OCI-LY1 (cell line): Measurements from ENCODE around the gene MAP3K20.

ENCODE experiments used
- EZH2 ChIP-seq: fragments of 200-600 bp; sonication (generic), shearing (Covaris generic); IDR thresholded peaks from 2 replicates; pipeline ENCODE4 v1.8.0; 2017; ENCODE audit warnings: borderline replicate concordance, mixed run types, mild to moderate bottlenecking, antibody characterized with exemption, low read length, moderate library complexity, mixed read lengths
- TF ChIP-seq, protein P1 (sequence below): fragments of 200-600 bp; sonication (generic), shearing (Covaris generic); IDR thresholded peaks from 2 replicates; pipeline ENCODE4 v1.5.1; 2017; ENCODE audit warnings: mild to moderate bottlenecking, antibody characterized with exemption, low read length, moderate library complexity, mixed read lengths

- no peak for TF ChIP-seq EZH2
- TF ChIP-seq, protein P1, sequence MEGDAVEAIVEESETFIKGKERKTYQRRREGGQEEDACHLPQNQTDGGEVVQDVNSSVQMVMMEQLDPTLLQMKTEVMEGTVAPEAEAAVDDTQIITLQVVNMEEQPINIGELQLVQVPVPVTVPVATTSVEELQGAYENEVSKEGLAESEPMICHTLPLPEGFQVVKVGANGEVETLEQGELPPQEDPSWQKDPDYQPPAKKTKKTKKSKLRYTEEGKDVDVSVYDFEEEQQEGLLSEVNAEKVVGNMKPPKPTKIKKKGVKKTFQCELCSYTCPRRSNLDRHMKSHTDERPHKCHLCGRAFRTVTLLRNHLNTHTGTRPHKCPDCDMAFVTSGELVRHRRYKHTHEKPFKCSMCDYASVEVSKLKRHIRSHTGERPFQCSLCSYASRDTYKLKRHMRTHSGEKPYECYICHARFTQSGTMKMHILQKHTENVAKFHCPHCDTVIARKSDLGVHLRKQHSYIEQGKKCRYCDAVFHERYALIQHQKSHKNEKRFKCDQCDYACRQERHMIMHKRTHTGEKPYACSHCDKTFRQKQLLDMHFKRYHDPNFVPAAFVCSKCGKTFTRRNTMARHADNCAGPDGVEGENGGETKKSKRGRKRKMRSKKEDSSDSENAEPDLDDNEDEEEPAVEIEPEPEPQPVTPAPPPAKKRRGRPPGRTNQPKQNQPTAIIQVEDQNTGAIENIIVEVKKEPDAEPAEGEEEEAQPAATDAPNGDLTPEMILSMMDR: no peak
Observed at GRCh38 chr2:173056705-173057364, 18.8 kb upstream of the MAP3K20 start.
